ENCODE data around the gene FURIN. TPM values are rescaled to one million over a fixed set of nuclear protein-coding genes. Genes with fewer than 3 reads are reported as not detected.

Gene FURIN
- total and polyA plus RNA-seq, 2 experiments from 2014 or later, result 67.9 to 98.9 TPM

- no peaks in the 10 kb centered on the region for H3K79me2 ChIP-seq
- H3K4me2 ChIP-seq, result no peak overlapping the region
- 84% methylated on average over 15 of the region's 15 CpGs for WGBS (ENCODE audit: low lambda C conversion rate, missing lambda C conversion rate)
- no peaks in the 10 kb centered on the region for H3K27me3 ChIP-seq
- H2AFZ ChIP-seq, result no peak overlapping the region
- H3K9me3 ChIP-seq (ENCODE audit: low read depth), result no peaks in the 10 kb centered on the region
- no peak overlapping the region for H3K27ac ChIP-seq
- no peaks in the 10 kb centered on the region for H3K9me2 ChIP-seq (replicated peaks; ENCODE audit: insufficient read depth)
- TF ChIP-seq EZH2phosphoT487 (IDR thresholded peaks at IDR 0.05; ENCODE audit: low read depth, severe bottlenecking, unreplicated experiment) (no peak), EZH2 (IDR thresholded peaks at IDR 0.05; ENCODE audit: borderline replicate concordance) (no peak), CTCF (IDR thresholded peaks at IDR 0.05; ENCODE audit: poor library complexity) (no peak)
- no peaks in the 10 kb centered on the region for H3K36me3 ChIP-seq (replicated peaks; ENCODE audit: insufficient read depth, low read depth)
- no peaks in the 10 kb centered on the region for H3K4me1 ChIP-seq (ENCODE audit: insufficient read depth)
- H4K20me1 ChIP-seq (ENCODE audit: insufficient read depth, poor library complexity, severe bottlenecking), result no peaks in the 10 kb centered on the region
- no peak overlapping the region for H3K4me3 ChIP-seq
- no peak for DNase-seq (ENCODE audit: low spot score)
These were observed 38.4 kb upstream of the FURIN start for GRCh38 chr15:90829942-90830440.

GRCh38 chr15:90834626-90835025 is 33.8 kb upstream of the FURIN start:
- Histone ChIP-seq H3K9me2 (replicated peaks; ENCODE audit: insufficient read depth) (no peaks in the 10 kb centered on the region), H3K9me3 (ENCODE audit: low read depth) (no peaks in the 10 kb centered on the region), H3K36me3 (replicated peaks; ENCODE audit: insufficient read depth, low read depth) (no peaks in the 10 kb centered on the region), H3K4me2 (no peak overlapping the region), H3K4me3 (no peak overlapping the region), H3K27ac (no peak overlapping the region), H2AFZ (no peak overlapping the region), H3K79me2 (no peaks in the 10 kb centered on the region), H3K4me1 (ENCODE audit: insufficient read depth) (peaks cover 5% of the 10 kb centered on the region), H3K27me3 (no peaks in the 10 kb centered on the region), H4K20me1 (ENCODE audit: insufficient read depth, poor library complexity, severe bottlenecking) (no peaks in the 10 kb centered on the region)
- TF ChIP-seq EZH2phosphoT487 (IDR thresholded peaks at IDR 0.05; ENCODE audit: low read depth, severe bottlenecking, unreplicated experiment), result no peak
- no peak for TF ChIP-seq CTCF (IDR thresholded peaks at IDR 0.05; ENCODE audit: poor library complexity)
- TF ChIP-seq EZH2 (IDR thresholded peaks at IDR 0.05; ENCODE audit: borderline replicate concordance), result no peak
- WGBS (ENCODE audit: low lambda C conversion rate, missing lambda C conversion rate), result 69% methylated on average over 5 of the region's 5 CpGs
- DNase-seq (ENCODE audit: low spot score), result no peak

GRCh38 chr15:90836296-90836871 is 32.0 kb upstream of the FURIN start:
- H3K27me3 ChIP-seq, result no peaks in the 10 kb centered on the region
- WGBS (ENCODE audit: low lambda C conversion rate, missing lambda C conversion rate), result 52% methylated on average over 7 of the region's 7 CpGs
- H3K9me3 ChIP-seq (ENCODE audit: low read depth), result no peaks in the 10 kb centered on the region
- H3K79me2 ChIP-seq, result no peaks in the 10 kb centered on the region
- TF ChIP-seq EZH2 (IDR thresholded peaks at IDR 0.05; ENCODE audit: borderline replicate concordance), result no peak
- TF ChIP-seq EZH2phosphoT487 (IDR thresholded peaks at IDR 0.05; ENCODE audit: low read depth, severe bottlenecking, unreplicated experiment), result no peak
- no peak for TF ChIP-seq CTCF (IDR thresholded peaks at IDR 0.05; ENCODE audit: poor library complexity)
- H3K4me2 ChIP-seq, result peak overlapping the region; percentile 46
- peak overlapping the region; percentile 58 for H3K27ac ChIP-seq
- no peaks in the 10 kb centered on the region for H3K36me3 ChIP-seq (replicated peaks; ENCODE audit: insufficient read depth, low read depth)
- no peak overlapping the region for H2AFZ ChIP-seq
- H3K4me1 ChIP-seq (ENCODE audit: insufficient read depth), result peaks cover 10% of the 10 kb centered on the region
- H3K4me3 ChIP-seq, result no peak overlapping the region
- H4K20me1 ChIP-seq (ENCODE audit: insufficient read depth, poor library complexity, severe bottlenecking), result no peaks in the 10 kb centered on the region
- DNase-seq (ENCODE audit: low spot score), result peak; percentile 78
- H3K9me2 ChIP-seq (replicated peaks; ENCODE audit: insufficient read depth), result no peaks in the 10 kb centered on the region
